ENCODE measurements around the gene ATXN7L1. TPM values are rescaled to one million over a fixed set of nuclear protein-coding genes. Genes with fewer than 3 reads are reported as not detected.

ATXN7L1 gene
- total RNA-seq, 1 experiment from 2014 or later = 24.3 TPM

GRCh38 chr7:105636982-105637381, 239.4 kb downstream of the ATXN7L1 start:
- no peak overlapping the region for H4K8ac ChIP-seq (replicated peaks; ENCODE audit: insufficient read length, low read depth, low read length)
- no peak overlapping the region for H3K23ac ChIP-seq (ENCODE audit: insufficient read length, low read depth, low read length)
- H2BK15ac ChIP-seq (ENCODE audit: low read depth, low read length) = no peak overlapping the region
- H2BK20ac ChIP-seq (ENCODE audit: low read depth, low read length, poor library complexity, severe bottlenecking) = no peak overlapping the region
- H2AFZ ChIP-seq (ENCODE audit: low read length) = no peak overlapping the region
- peaks cover 2% of the 10 kb centered on the region for H3K79me1 ChIP-seq (ENCODE audit: insufficient read depth, low read depth, low read length, poor library complexity, severe bottlenecking)
- H3K4ac ChIP-seq (ENCODE audit: low read depth, low read length) = no peak overlapping the region
- H3K14ac ChIP-seq (ENCODE audit: insufficient read depth, low read length) = no peak overlapping the region
- no peak overlapping the region for H4K5ac ChIP-seq (ENCODE audit: insufficient read length, low read depth, low read length)
- Mint-ChIP-seq H3K4me3 (peak overlapping the region; percentile 71 to 88), H3K4me1 (peaks cover 53 to 63% of the 10 kb centered on the region in 2 experiments), H3K27me3 (ENCODE audit: low read depth) (no peaks in the 10 kb centered on the region), H3K36me3 (ENCODE audit: insufficient read depth in 1 of 3, low read depth in 3 of 3) (peaks cover 29 to 51% (median 47%) of the 10 kb centered on the region in 3 experiments; a peak in 6 of 7 replicates), H3K9me3 (no peaks in the 10 kb centered on the region), H3K27ac (no peak overlapping the region; a peak in 1 of 7 replicates)
- H3K79me2 ChIP-seq (ENCODE audit: insufficient read depth, low read length) = peaks cover 9% of the 10 kb centered on the region; the same call in 1 of the 2 replicates
- no peak overlapping the region for H3K27ac ChIP-seq (ENCODE audit: insufficient read length, low read depth, low read length)
- H3K18ac ChIP-seq (ENCODE audit: insufficient read length, low read depth, low read length) = no peak overlapping the region
- no peaks in the 10 kb centered on the region for H4K20me1 ChIP-seq (ENCODE audit: control insufficient read depth, insufficient read depth, insufficient read length)
- DNase-seq = no peak
- H2BK5ac ChIP-seq (ENCODE audit: insufficient read length, low read length) = no peak overlapping the region
- no CpG with 5 or more reads among the region's 8 CpGs for WGBS (ENCODE audit: extremely low coverage, insufficient read length, low lambda C conversion rate)
- H3K23me2 ChIP-seq (ENCODE audit: insufficient read length, low read depth, low read length, poor library complexity, severe bottlenecking) = peaks cover 6% of the 10 kb centered on the region
- peaks cover 15% of the 10 kb centered on the region; the same call in 1 of the 2 replicates for H3K4me1 ChIP-seq (ENCODE audit: insufficient read depth, low read length)
- no peak overlapping the region for H2BK12ac ChIP-seq (ENCODE audit: insufficient read length, low read depth, low read length)
- no peak overlapping the region for H2AK5ac ChIP-seq (ENCODE audit: insufficient read length, low read length)
- H3K9ac ChIP-seq (ENCODE audit: extremely low read depth, insufficient read length, low read length) = peak overlapping the region; percentile 1
- no peak for TF ChIP-seq CTCF (conservative IDR thresholded peaks at IDR 0.05)
- no peaks in the 10 kb centered on the region for H3K9me3 ChIP-seq (ENCODE audit: control insufficient read depth, low read depth, low read length)
- no peak overlapping the region for H2BK120ac ChIP-seq (ENCODE audit: low read depth, low read length, poor library complexity, severe bottlenecking)
- no peaks in the 10 kb centered on the region for H3K27me3 ChIP-seq (ENCODE audit: insufficient read depth, low read length)
- H3K56ac ChIP-seq (ENCODE audit: insufficient read length, low read depth, low read length) = no peak overlapping the region
- H3K4me2 ChIP-seq (ENCODE audit: insufficient read depth, insufficient read length, low read length) = peak overlapping the region; percentile 79
- no peak overlapping the region for H4K91ac ChIP-seq (ENCODE audit: insufficient read length, low read depth, low read length)
- no peak overlapping the region for H3T11ph ChIP-seq (ENCODE audit: low read length)
